GM12875 (cell line): ENCODE results near the gene SLC15A3.

Experiments used
- H3K4me3 ChIP-seq: one replicate; pipeline ENCODE4 v1.5.1; 2011; ENCODE audit warnings: low read depth, low read length, control low read depth
- CTCF ChIP-seq: IDR thresholded peaks from 2 replicates; pipeline ENCODE4 v1.5.1; 2011; ENCODE audit warnings: low read depth, mild to moderate bottlenecking, control low read depth, inconsistent platforms, low read length, moderate library complexity, borderline replicate concordance; ENCODE audit not compliant: insufficient read depth

Gene SLC15A3

GRCh38 chr11:60902625-60903024 is 49.4 kb downstream of the SLC15A3 start:
- no peak overlapping the region for H3K4me3 ChIP-seq
- no peak for TF ChIP-seq CTCF

- no peak overlapping the region for H3K4me3 ChIP-seq
- no peak for TF ChIP-seq CTCF
Measured at GRCh38 chr11:60900673-60901404, 51.1 kb downstream of the SLC15A3 start.

- H3K4me3 ChIP-seq, result no peak overlapping the region
- no peak for TF ChIP-seq CTCF
Measured at GRCh38 chr11:60899977-60900376, 52.0 kb downstream of the SLC15A3 start.

- TF ChIP-seq CTCF, result peak; percentile 90
- no peak overlapping the region for H3K4me3 ChIP-seq
Measured at GRCh38 chr11:60899046-60899936, 52.7 kb downstream of the SLC15A3 start.

GRCh38 chr11:60897496-60897895 is 54.5 kb downstream of the SLC15A3 start:
- no peak overlapping the region for H3K4me3 ChIP-seq
- no peak for TF ChIP-seq CTCF

DNA sequence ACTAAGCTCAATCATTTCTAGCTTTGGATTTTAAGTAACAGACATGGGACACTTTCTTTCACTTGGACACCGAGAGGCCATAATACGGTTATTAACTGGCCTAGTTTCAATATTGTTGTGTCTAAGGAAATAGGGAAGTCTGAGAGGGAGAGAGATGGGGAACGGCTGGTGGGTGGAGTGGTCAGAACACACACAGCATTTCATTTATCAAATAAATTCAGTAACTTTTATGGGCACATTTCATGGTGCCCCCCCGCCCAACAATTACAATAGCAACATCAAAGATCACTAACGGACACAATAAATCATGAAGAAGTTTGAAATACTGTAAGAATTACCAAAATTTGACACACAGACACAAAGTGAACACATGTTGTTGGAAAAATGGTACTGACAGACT is 56.3 kb downstream of the SLC15A3 start:
- TF ChIP-seq CTCF, result no peak

DNA sequence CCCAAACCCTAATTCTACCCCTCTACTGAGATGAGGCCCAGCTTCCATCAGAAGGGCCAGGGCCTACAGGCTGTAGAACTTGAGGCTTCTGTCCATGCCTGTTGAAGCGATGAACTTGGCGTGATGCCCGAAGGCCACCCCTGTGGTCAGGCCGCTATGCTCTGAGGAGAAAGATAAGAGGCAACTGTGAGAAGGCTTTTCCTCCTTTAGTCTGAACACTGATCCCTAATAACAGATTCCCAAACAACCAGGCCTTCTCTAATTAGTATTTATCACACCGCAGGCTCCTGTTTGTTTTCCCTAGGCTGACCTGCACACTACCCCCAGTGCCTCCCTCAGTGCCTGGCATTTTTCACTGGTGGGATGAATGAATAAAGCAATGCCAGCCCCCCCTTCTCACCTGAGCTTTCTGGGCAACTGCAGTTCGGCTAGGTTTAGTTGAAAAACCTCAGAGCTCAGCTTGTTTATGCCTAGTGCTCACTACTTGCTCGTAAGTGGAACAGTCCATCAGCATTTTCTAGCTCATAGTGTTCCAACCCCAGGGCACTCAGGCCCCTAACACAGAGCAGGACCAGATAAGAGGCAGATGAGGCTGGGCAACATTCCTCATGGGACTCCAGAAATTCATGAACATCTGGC is 60.8 kb downstream of the SLC15A3 start:
- H3K4me3 ChIP-seq, result no peak overlapping the region
- no peak for TF ChIP-seq CTCF

More for the DNA sequence above, 56.3 kb downstream of the SLC15A3 start:
- H3K4me3 ChIP-seq, result no peak overlapping the region
